RWPE1 (cell line): ENCODE measurements around the gene FAM149A.

Source experiments
- CTCF ChIA-PET: fragments of 350-600 bp; sonication (Branson Sonifier 250); formaldehyde crosslinking; extraction: SDS; loops from one replicate; lab custom pipeline; 2021; lab: Yijun Ruan, JAX
- POLR2A ChIA-PET: fragments of 400-600 bp; formaldehyde crosslinking; extraction: SDS; loops from one replicate; lab custom pipeline; 2020; ENCODE audit warnings: antibody characterized with exemption; ENCODE audit not compliant: low non-redundant PET; lab: Yijun Ruan, JAX
- DNase-seq: peaks from one replicate; pipeline ENCODE4 v3.0.0; 2012; ENCODE audit warnings: low spot score
- H3K27ac ChIP-seq: fragments of 450-650 bp; 2 replicates; pipeline ENCODE4 v1.5.1; 2017
- CTCF ChIP-seq: fragments of 450-650 bp; conservative IDR thresholded peaks from 2 replicates; pipeline ENCODE4 v1.5.1; 2017; ENCODE audit warnings: low read depth, mild to moderate bottlenecking

Gene FAM149A

GRCh38 chr4:186146458-186146857, 42.0 kb downstream of the FAM149A start:
- CTCF ChIA-PET = no interaction called here
- no peak overlapping the region for H3K27ac ChIP-seq
- POLR2A ChIA-PET = no interaction called here
- TF ChIP-seq CTCF = no peak
- no peak for DNase-seq

DNA sequence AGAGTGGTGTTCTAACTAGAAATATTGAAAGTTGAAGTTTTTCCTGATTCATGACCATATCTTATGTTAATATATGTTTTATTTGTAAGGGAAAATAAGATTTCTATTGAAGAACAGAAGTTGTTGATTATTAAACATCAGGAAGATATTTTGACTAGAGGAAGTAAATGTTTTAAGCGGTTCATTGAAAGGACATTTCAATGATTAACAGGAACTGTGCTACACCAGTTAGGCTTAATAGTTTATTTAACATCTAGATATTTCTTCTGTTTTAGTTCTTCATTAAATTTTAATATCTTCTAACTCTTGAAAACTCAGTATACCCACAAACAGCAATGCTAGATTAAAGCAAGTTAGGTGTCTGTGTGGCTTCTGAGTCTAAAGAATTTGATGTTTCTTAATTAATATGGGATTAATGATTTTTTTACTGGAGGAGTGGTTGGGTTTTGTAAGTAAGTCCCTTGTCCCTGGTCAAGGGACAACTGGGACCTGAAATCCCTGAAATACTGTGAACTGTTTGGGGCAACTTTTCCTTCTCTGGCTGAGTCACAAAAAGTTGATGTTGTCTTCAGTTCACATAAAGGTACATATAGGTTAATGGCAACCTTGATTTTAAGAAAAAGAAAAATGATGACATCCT, 44.0 kb downstream of the FAM149A start:
- H3K27ac ChIP-seq = no peak overlapping the region
- no peak for TF ChIP-seq CTCF
- ChIA-PET CTCF (no interaction called here), POLR2A (no interaction called here)
- DNase-seq = no peak

GRCh38 chr4:186149872-186150271, 45.4 kb downstream of the FAM149A start:
- POLR2A ChIA-PET = no interaction called here
- no peak for DNase-seq
- peak; percentile 50 for TF ChIP-seq CTCF
- CTCF ChIA-PET = no interaction called here
- H3K27ac ChIP-seq = no peak overlapping the region

- ChIA-PET POLR2A (no interaction called here), CTCF (interaction anchor here (0.7 kb wide), 1 partner anchor 1033 kb away, joined by 3 read pairs; no protein-coding TSS in a partner anchor)
- DNase-seq = no peak
- no peak for TF ChIP-seq CTCF
- no peak overlapping the region for H3K27ac ChIP-seq
Observed at GRCh38 chr4:186150926-186151325, 46.4 kb downstream of the FAM149A start.

- POLR2A ChIA-PET = no interaction called here
- no peak for DNase-seq
- H3K27ac ChIP-seq = no peak overlapping the region
- TF ChIP-seq CTCF = no peak
- CTCF ChIA-PET = interaction anchor here (0.7 kb wide), 1 partner anchor 1032 kb away, joined by 3 read pairs; no protein-coding TSS in a partner anchor
Observed at GRCh38 chr4:186151499-186151898, 47.0 kb downstream of the FAM149A start.

DNA sequence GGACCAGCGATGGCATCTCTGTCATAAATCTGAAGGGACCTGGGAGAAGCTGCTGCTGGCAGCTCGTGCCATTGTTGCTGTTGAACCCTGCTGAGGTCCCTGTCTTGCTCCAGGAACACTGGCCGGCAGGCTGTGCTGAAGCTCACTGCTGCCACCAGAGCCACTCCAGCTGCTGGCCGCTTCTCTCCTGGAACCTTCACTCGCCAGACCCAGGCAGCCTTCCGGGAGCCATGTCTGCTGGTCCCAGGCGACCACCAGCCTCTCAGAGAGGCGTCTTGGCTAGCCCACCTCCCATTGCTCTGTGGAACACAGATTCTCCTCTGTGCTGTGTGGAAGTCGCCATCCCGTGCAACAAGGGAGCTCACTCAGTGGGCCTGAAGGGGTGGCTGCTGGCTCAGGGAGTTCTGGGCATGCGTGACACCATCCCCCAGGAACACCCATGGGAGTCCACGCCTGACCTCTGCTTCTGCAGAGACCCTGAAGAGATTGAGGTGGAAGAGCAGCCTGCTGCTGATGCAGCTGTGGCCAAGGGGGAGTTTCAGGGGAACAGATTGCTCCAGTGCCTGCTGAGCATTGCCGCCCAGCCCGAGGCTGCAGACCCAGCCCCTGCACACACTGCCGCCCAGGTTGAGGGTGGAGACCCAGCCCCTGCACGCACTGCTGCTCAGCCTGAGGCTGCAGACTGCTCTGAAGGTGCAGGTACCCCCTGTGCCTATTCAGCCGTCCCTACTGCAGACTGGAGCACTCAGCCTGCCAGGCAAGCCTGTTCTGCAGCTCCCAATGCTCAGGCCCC, 53.7 kb downstream of the FAM149A start:
- TF ChIP-seq CTCF = no peak

More for the DNA sequence above, 53.7 kb downstream of the FAM149A start:
- DNase-seq = no peak
- no peak overlapping the region for H3K27ac ChIP-seq
- ChIA-PET CTCF (no interaction called here), POLR2A (no interaction called here)
